K562 (cell line): ENCODE measurements around the gene POR. TPM values are rescaled to one million over a fixed set of nuclear protein-coding genes. Genes with fewer than 3 reads are reported as not detected.

Experiments
- ZFP1 ChIP-seq: fragments of 450-650 bp; formaldehyde crosslinking; IDR thresholded peaks from 2 replicates; pipeline ENCODE4 v1.4.0; 2020; ENCODE audit warnings: mild to moderate bottlenecking, mixed read lengths
- ZNF140 ChIP-seq: fragments of 250-450 bp; sonication (Bioruptor Pico); IDR thresholded peaks from 2 replicates; pipeline ENCODE4 v1.8.0; 2021; ENCODE audit warnings: moderate library complexity, mild to moderate bottlenecking, inconsistent platforms
- ZNF318 ChIP-seq, 2 experiments: fragments of 450-650 bp; IDR thresholded peaks; 2 replicates each; pipeline ENCODE4 v1.6.1; 2016; ENCODE audit warnings: mild to moderate bottlenecking in 2 of 2, borderline replicate concordance in 1 of 2, low read depth in 1 of 2, moderate library complexity in 1 of 2
- ZNF785 ChIP-seq: fragments of 250-450 bp; sonication (Bioruptor Pico); IDR thresholded peaks from 2 replicates; pipeline ENCODE4 v1.4.0; 2020; ENCODE audit warnings: mild to moderate bottlenecking
- polyA plus RNA-seq, 8 experiments: library from polyadenylated mRNA; depleted of rRNA in 4 of 8; stranded (reverse) in 5 of 8; unstranded in 3 of 8; fragments of >200 nt; fragmentation: Nextera tagmentation in 2 of 8; fragmentation: Illumina TruSeq in 1 of 8; extraction: Ambion mirVana in 2 of 8; extraction: Trizol in 1 of 8; gene quantifications; 2 replicates each; pipeline versions ENCODE4 v1.2.1 to v1.2.3, GENCODE V29; 2011 to 2014; ENCODE audit warnings: inconsistent platforms in 1 of 8, missing spikeins in 1 of 8
- total RNA-seq, 7 experiments: library from RNA; depleted of rRNA in 6 of 7; stranded (reverse); fragments of >200 nt in 6 of 7; fragmentation: Illumina TruSeq in 2 of 7; extraction: Trizol in 2 of 7; gene quantifications; 2 replicates each; pipeline versions ENCODE4 v1.2.1 to v1.2.3, GENCODE V29; 2011 to 2021; ENCODE audit warnings: low replicate concordance in 1 of 7

The POR gene
- total and polyA plus RNA-seq, 9 of the 15 experiments (the other 6 are each of a cell fraction or from before 2014, with no cell fraction given): 4.7 to 142 (median 40.8) TPM

- TF ChIP-seq ZNF785 (CRISPR knock-in tag): no peak
- TF ChIP-seq ZNF140 (CRISPR knock-in tag): no peak
- no peak for TF ChIP-seq ZNF318 (IDR thresholded peaks at IDR 0.05; ENCODE audit: borderline replicate concordance in 1 of 2, low read depth in 1 of 2)
- TF ChIP-seq ZFP1: no peak
These were observed 74.8 kb downstream of the POR start (continued) for GRCh38 chr7:75989500-75990388.
